OCI-LY1 (cell line): ENCODE results near the gene SLC9A9.

Source experiments
- EZH2 ChIP-seq: fragments of 200-600 bp; sonication (generic), shearing (Covaris generic); IDR thresholded peaks from 2 replicates; pipeline ENCODE4 v1.8.0; 2017; ENCODE audit warnings: borderline replicate concordance, mixed run types, mild to moderate bottlenecking, antibody characterized with exemption, low read length, moderate library complexity, mixed read lengths
- TF ChIP-seq, protein P1 (sequence below): fragments of 200-600 bp; sonication (generic), shearing (Covaris generic); IDR thresholded peaks from 2 replicates; pipeline ENCODE4 v1.5.1; 2017; ENCODE audit warnings: mild to moderate bottlenecking, antibody characterized with exemption, low read length, moderate library complexity, mixed read lengths

DNA sequence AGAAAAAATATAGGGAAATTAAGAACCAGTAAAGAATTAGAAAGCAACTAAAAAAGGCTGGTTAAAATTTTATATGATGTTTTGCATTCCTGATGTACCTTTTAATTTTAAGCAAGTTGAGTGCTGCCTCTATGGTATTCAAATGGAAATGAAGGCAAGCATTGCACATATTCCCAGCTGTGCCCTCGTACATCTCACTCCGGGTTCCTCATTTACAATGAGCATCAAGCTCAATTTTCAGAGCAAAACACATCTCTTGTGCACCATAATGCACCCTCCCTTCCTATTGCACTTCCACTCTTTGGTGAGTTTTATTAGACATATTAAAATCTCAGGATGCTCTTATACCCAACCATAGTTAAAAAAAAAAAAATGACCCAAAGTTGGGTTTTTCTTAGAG is 460.8 kb downstream of the SLC9A9 start:
- TF ChIP-seq, protein P1, sequence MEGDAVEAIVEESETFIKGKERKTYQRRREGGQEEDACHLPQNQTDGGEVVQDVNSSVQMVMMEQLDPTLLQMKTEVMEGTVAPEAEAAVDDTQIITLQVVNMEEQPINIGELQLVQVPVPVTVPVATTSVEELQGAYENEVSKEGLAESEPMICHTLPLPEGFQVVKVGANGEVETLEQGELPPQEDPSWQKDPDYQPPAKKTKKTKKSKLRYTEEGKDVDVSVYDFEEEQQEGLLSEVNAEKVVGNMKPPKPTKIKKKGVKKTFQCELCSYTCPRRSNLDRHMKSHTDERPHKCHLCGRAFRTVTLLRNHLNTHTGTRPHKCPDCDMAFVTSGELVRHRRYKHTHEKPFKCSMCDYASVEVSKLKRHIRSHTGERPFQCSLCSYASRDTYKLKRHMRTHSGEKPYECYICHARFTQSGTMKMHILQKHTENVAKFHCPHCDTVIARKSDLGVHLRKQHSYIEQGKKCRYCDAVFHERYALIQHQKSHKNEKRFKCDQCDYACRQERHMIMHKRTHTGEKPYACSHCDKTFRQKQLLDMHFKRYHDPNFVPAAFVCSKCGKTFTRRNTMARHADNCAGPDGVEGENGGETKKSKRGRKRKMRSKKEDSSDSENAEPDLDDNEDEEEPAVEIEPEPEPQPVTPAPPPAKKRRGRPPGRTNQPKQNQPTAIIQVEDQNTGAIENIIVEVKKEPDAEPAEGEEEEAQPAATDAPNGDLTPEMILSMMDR, result no peak
- TF ChIP-seq EZH2, result no peak
